ENCODE results near the gene FAM120A. TPM values are rescaled to one million over a fixed set of nuclear protein-coding genes. Genes with fewer than 3 reads are reported as not detected.

FAM120A gene
- polyA plus RNA-seq, 4 donors, result 36.2 to 85.8 (median 65.6) TPM

- Histone ChIP-seq H3K27ac (ENCODE audit: low read depth in 1 of 3, low read length in 2 of 3) (no peak overlapping the region), H3K9me3 (ENCODE audit: control insufficient read depth in 2 of 2, insufficient read depth in 1 of 2, low read depth in 1 of 2, low read length in 1 of 2) (no peaks in the 10 kb centered on the region), H3K4me1 (ENCODE audit: control insufficient read depth in 3 of 3, insufficient read depth in 2 of 3, low read depth in 1 of 3, low read length in 2 of 3) (no peaks in the 10 kb centered on the region), H3K27me3 (ENCODE audit: control insufficient read depth in 3 of 3, insufficient read depth in 3 of 3, low read length in 3 of 3) (no peaks in the 10 kb centered on the region), H3K36me3 (ENCODE audit: control insufficient read depth in 3 of 3, insufficient read depth in 2 of 3, low read depth in 1 of 3, low read length in 3 of 3) (peaks cover 7 to 30% (median 7%) of the 10 kb centered on the region in 3 donors), H3K4me3 (ENCODE audit: low read depth in 1 of 3, low read length in 3 of 3) (no peak overlapping the region)
- WGBS, 3 donors, result 84 to 92% (median 91%) methylated on average over 4 of the region's 4 CpGs
- no peak for FAIRE-seq
- no peak for DNase-seq
These were observed 28.2 kb downstream of the FAM120A start for GRCh38 chr9:93479726-93480125.

GRCh38 chr9:93480262-93480661 lies 28.8 kb downstream of the FAM120A start:
- FAIRE-seq (no peak), DNase-seq (no peak)
- Histone ChIP-seq H3K27me3 (ENCODE audit: control insufficient read depth in 3 of 3, insufficient read depth in 3 of 3, low read length in 3 of 3) (no peaks in the 10 kb centered on the region), H3K4me3 (ENCODE audit: low read depth in 1 of 3, low read length in 3 of 3) (no peak overlapping the region), H3K4me1 (ENCODE audit: control insufficient read depth in 3 of 3, insufficient read depth in 2 of 3, low read depth in 1 of 3, low read length in 2 of 3) (no peaks in the 10 kb centered on the region), H3K27ac (ENCODE audit: low read depth in 1 of 3, low read length in 2 of 3) (no peak overlapping the region), H3K36me3 (ENCODE audit: control insufficient read depth in 3 of 3, insufficient read depth in 2 of 3, low read depth in 1 of 3, low read length in 3 of 3) (peaks cover 7 to 34% (median 7%) of the 10 kb centered on the region in 3 donors), H3K9me3 (ENCODE audit: control insufficient read depth in 2 of 2, insufficient read depth in 1 of 2, low read depth in 1 of 2, low read length in 1 of 2) (no peaks in the 10 kb centered on the region)
- 86 to 95% (median 88%) methylated on average over 4 of the region's 4 CpGs for WGBS, 3 donors

GRCh38 chr9:93480728-93481324 lies 29.3 kb downstream of the FAM120A start:
- no peak for DNase-seq
- Histone ChIP-seq H3K4me1 (ENCODE audit: control insufficient read depth in 3 of 3, insufficient read depth in 2 of 3, low read depth in 1 of 3, low read length in 2 of 3) (no peaks in the 10 kb centered on the region), H3K36me3 (ENCODE audit: control insufficient read depth in 3 of 3, insufficient read depth in 2 of 3, low read depth in 1 of 3, low read length in 3 of 3) (peaks cover 7 to 38% (median 7%) of the 10 kb centered on the region in 3 donors), H3K4me3 (ENCODE audit: low read depth in 1 of 3, low read length in 3 of 3) (no peak overlapping the region), H3K9me3 (ENCODE audit: control insufficient read depth in 2 of 2, insufficient read depth in 1 of 2, low read depth in 1 of 2, low read length in 1 of 2) (no peaks in the 10 kb centered on the region), H3K27ac (ENCODE audit: low read depth in 1 of 3, low read length in 2 of 3) (no peak overlapping the region), H3K27me3 (ENCODE audit: control insufficient read depth in 3 of 3, insufficient read depth in 3 of 3, low read length in 3 of 3) (no peaks in the 10 kb centered on the region)
- 92 to 96% (median 95%) methylated on average over 7 of the region's 7 CpGs for WGBS, 3 donors
- FAIRE-seq, result no peak

GRCh38 chr9:93483497-93483896 lies 32.0 kb downstream of the FAM120A start:
- Histone ChIP-seq H3K4me3 (ENCODE audit: low read depth in 1 of 3, low read length in 3 of 3) (no peak overlapping the region), H3K4me1 (ENCODE audit: control insufficient read depth in 3 of 3, insufficient read depth in 2 of 3, low read depth in 1 of 3, low read length in 2 of 3) (no peaks in the 10 kb centered on the region), H3K27ac (ENCODE audit: low read depth in 1 of 3, low read length in 2 of 3) (no peak overlapping the region), H3K9me3 (ENCODE audit: control insufficient read depth in 2 of 2, insufficient read depth in 1 of 2, low read depth in 1 of 2, low read length in 1 of 2) (no peaks in the 10 kb centered on the region), H3K36me3 (ENCODE audit: control insufficient read depth in 3 of 3, insufficient read depth in 2 of 3, low read depth in 1 of 3, low read length in 3 of 3) (peaks cover 0 to 46% (median 7%) of the 10 kb centered on the region in 3 donors), H3K27me3 (ENCODE audit: control insufficient read depth in 3 of 3, insufficient read depth in 3 of 3, low read length in 3 of 3) (no peaks in the 10 kb centered on the region)
- 88 to 95% (median 93%) methylated on average over 2 of the region's 2 CpGs for WGBS, 3 donors
- no peak for FAIRE-seq
- no peak for DNase-seq

- peaks cover 2 to 44% (median 9%) of the 10 kb centered on the region in 3 donors for H3K36me3 ChIP-seq (ENCODE audit: control insufficient read depth in 3 of 3, insufficient read depth in 2 of 3, low read depth in 1 of 3, low read length in 3 of 3)
- FAIRE-seq (no peak), DNase-seq (no peak)
- no peak overlapping the region for H3K27ac ChIP-seq (ENCODE audit: low read depth in 1 of 3, low read length in 2 of 3)
- H3K4me3 ChIP-seq (ENCODE audit: low read depth in 1 of 3, low read length in 3 of 3), result no peak overlapping the region
- no peaks in the 10 kb centered on the region for H3K27me3 ChIP-seq (ENCODE audit: control insufficient read depth in 3 of 3, insufficient read depth in 3 of 3, low read length in 3 of 3)
- 92 to 100% (median 96%) methylated on average over 1 of the region's 1 CpG for WGBS, 3 donors
- no peaks in the 10 kb centered on the region for H3K4me1 ChIP-seq (ENCODE audit: control insufficient read depth in 3 of 3, insufficient read depth in 2 of 3, low read depth in 1 of 3, low read length in 2 of 3)
- no peaks in the 10 kb centered on the region for H3K9me3 ChIP-seq (ENCODE audit: control insufficient read depth in 2 of 2, insufficient read depth in 1 of 2, low read depth in 1 of 2, low read length in 1 of 2)
These were observed 34.8 kb downstream of the FAM120A start for GRCh38 chr9:93486268-93486667.

GRCh38 chr9:93488244-93488643 lies 36.8 kb downstream of the FAM120A start:
- Histone ChIP-seq H3K27me3 (ENCODE audit: control insufficient read depth in 3 of 3, insufficient read depth in 3 of 3, low read length in 3 of 3) (no peaks in the 10 kb centered on the region), H3K4me3 (ENCODE audit: low read depth in 1 of 3, low read length in 3 of 3) (no peak overlapping the region), H3K4me1 (ENCODE audit: control insufficient read depth in 3 of 3, insufficient read depth in 2 of 3, low read depth in 1 of 3, low read length in 2 of 3) (peaks cover 0 to 4% (median 0%) of the 10 kb centered on the region in 3 donors), H3K36me3 (ENCODE audit: control insufficient read depth in 3 of 3, insufficient read depth in 2 of 3, low read depth in 1 of 3, low read length in 3 of 3) (peaks cover 2 to 40% (median 9%) of the 10 kb centered on the region in 3 donors), H3K27ac (ENCODE audit: low read depth in 1 of 3, low read length in 2 of 3) (no peak overlapping the region), H3K9me3 (ENCODE audit: control insufficient read depth in 2 of 2, insufficient read depth in 1 of 2, low read depth in 1 of 2, low read length in 1 of 2) (no peaks in the 10 kb centered on the region)
- no peak for DNase-seq
- 95 to 98% (median 96%) methylated on average over 5 of the region's 5 CpGs for WGBS, 3 donors
- FAIRE-seq, result no peak

- Histone ChIP-seq H3K36me3 (ENCODE audit: control insufficient read depth in 3 of 3, insufficient read depth in 2 of 3, low read depth in 1 of 3, low read length in 3 of 3) (peaks cover 2 to 45% (median 8%) of the 10 kb centered on the region in 3 donors), H3K4me1 (ENCODE audit: control insufficient read depth in 3 of 3, insufficient read depth in 2 of 3, low read depth in 1 of 3, low read length in 2 of 3) (peaks cover 0 to 14% (median 0%) of the 10 kb centered on the region in 3 donors), H3K27ac (ENCODE audit: low read depth in 1 of 3, low read length in 2 of 3) (no peak overlapping the region), H3K4me3 (ENCODE audit: low read depth in 1 of 3, low read length in 3 of 3) (no peak overlapping the region), H3K9me3 (ENCODE audit: control insufficient read depth in 2 of 2, insufficient read depth in 1 of 2, low read depth in 1 of 2, low read length in 1 of 2) (no peaks in the 10 kb centered on the region), H3K27me3 (ENCODE audit: control insufficient read depth in 3 of 3, insufficient read depth in 3 of 3, low read length in 3 of 3) (no peaks in the 10 kb centered on the region)
- DNase-seq (no peak), FAIRE-seq (no peak)
- 83 to 91% (median 87%) methylated on average over 3 of the region's 3 CpGs for WGBS, 3 donors
These were observed 40.2 kb downstream of the FAM120A start for GRCh38 chr9:93491593-93492232.

- Histone ChIP-seq H3K27me3 (ENCODE audit: control insufficient read depth in 3 of 3, insufficient read depth in 3 of 3, low read length in 3 of 3) (no peaks in the 10 kb centered on the region), H3K36me3 (ENCODE audit: control insufficient read depth in 3 of 3, insufficient read depth in 2 of 3, low read depth in 1 of 3, low read length in 3 of 3) (peaks cover 2 to 46% (median 8%) of the 10 kb centered on the region in 3 donors), H3K4me3 (ENCODE audit: low read depth in 1 of 3, low read length in 3 of 3) (no peak overlapping the region), H3K27ac (ENCODE audit: low read depth in 1 of 3, low read length in 2 of 3) (no peak overlapping the region), H3K9me3 (ENCODE audit: control insufficient read depth in 2 of 2, insufficient read depth in 1 of 2, low read depth in 1 of 2, low read length in 1 of 2) (no peaks in the 10 kb centered on the region), H3K4me1 (ENCODE audit: control insufficient read depth in 3 of 3, insufficient read depth in 2 of 3, low read depth in 1 of 3, low read length in 2 of 3) (peaks cover 0 to 14% (median 0%) of the 10 kb centered on the region in 3 donors)
- no peak for FAIRE-seq
- DNase-seq, result no peak
- 64 to 75% (median 65%) methylated on average over 5 of the region's 5 CpGs for WGBS, 3 donors
These were observed 40.8 kb downstream of the FAM120A start for GRCh38 chr9:93492327-93492726.

All from small intestine (tissue), 7 donors.